CD14-positive monocyte (primary cell): Measurements from ENCODE around the gene UHMK1. TPM values are rescaled to one million over a fixed set of nuclear protein-coding genes. Genes with fewer than 3 reads are reported as not detected.

Experiments used
- DNase-seq, 3 donors: peaks; one replicate each; pipeline ENCODE4 v3.0.0-alpha.2; 2011 to 2022
- H2AFZ ChIP-seq: 2 replicates; pipeline ENCODE4 v1.6.0; 2012; ENCODE audit warnings: mild to moderate bottlenecking, low read depth, low read length, inconsistent platforms; ENCODE audit not compliant: insufficient read depth, poor library complexity, severe bottlenecking
- H3K27ac ChIP-seq, 2 donors: 1 replicate in 1 of 2; 2 replicates in 1 of 2; pipeline ENCODE4 v1.5.1; 2012 to 2013; ENCODE audit warnings: low read length in 2 of 2, control low read depth in 1 of 2, inconsistent platforms in 1 of 2, low read depth in 1 of 2, mild to moderate bottlenecking in 1 of 2
- H3K27me3 ChIP-seq, 2 donors: one replicate each; pipeline versions ENCODE4 v1.6.0 to v1.6.1; 2011 to 2013; ENCODE audit warnings: low read length in 2 of 2; ENCODE audit not compliant: control insufficient read depth in 2 of 2, insufficient read depth in 2 of 2
- H3K36me3 ChIP-seq, 2 donors: replicated peaks in 1 of 2; 1 replicate in 1 of 2; 2 replicates in 1 of 2; pipeline versions ENCODE4 v1.5.1 to v1.6.1; 2012 to 2013; ENCODE audit warnings: low read length in 2 of 2, control low read depth in 1 of 2, inconsistent platforms in 1 of 2, mild to moderate bottlenecking in 1 of 2; ENCODE audit not compliant: insufficient read depth in 2 of 2, control insufficient read depth in 1 of 2
- H3K4me1 ChIP-seq, 2 donors: 1 replicate in 1 of 2; 2 replicates in 1 of 2; pipeline versions ENCODE4 v1.5.1 to v1.6.1; 2012 to 2013; ENCODE audit warnings: low read length in 2 of 2, control low read depth in 1 of 2, inconsistent platforms in 1 of 2, mild to moderate bottlenecking in 1 of 2, moderate library complexity in 1 of 2; ENCODE audit not compliant: insufficient read depth in 2 of 2, control insufficient read depth in 1 of 2
- H3K4me2 ChIP-seq: replicated peaks from 2 replicates; pipeline ENCODE3; 2012; ENCODE audit warnings: low read length, moderate library complexity, mild to moderate bottlenecking; ENCODE audit not compliant: poor library complexity, severe bottlenecking; ENCODE audit errors: extremely low read depth
- H3K4me3 ChIP-seq, 3 experiments: fragments of 200-600 bp in 1 of 3; sonication (generic) in 1 of 3; replicated peaks in 1 of 3; 1 replicate in 2 of 3; 2 replicates in 1 of 3; pipeline ENCODE4 v1.5.1; 2011 to 2013; ENCODE audit warnings: low read length in 3 of 3, mild to moderate bottlenecking in 3 of 3, control low read depth in 2 of 3, low read depth in 2 of 3, inconsistent platforms in 1 of 3, moderate library complexity in 1 of 3
- H3K79me2 ChIP-seq: 2 replicates; pipeline ENCODE4 v1.6.0; 2012; ENCODE audit warnings: mild to moderate bottlenecking, control low read depth, inconsistent platforms, low read length, moderate library complexity; ENCODE audit not compliant: insufficient read depth
- H3K9ac ChIP-seq: 2 replicates; pipeline ENCODE4 v1.6.0; 2017; ENCODE audit warnings: low read length, mild to moderate bottlenecking; ENCODE audit not compliant: insufficient read depth, poor library complexity, severe bottlenecking
- H3K9me3 ChIP-seq, 2 donors: replicated peaks in 1 of 2; 1 replicate in 1 of 2; 2 replicates in 1 of 2; pipeline versions ENCODE4 v1.5.1 to v1.6.1; 2012 to 2013; ENCODE audit warnings: low read length in 2 of 2, control low read depth in 1 of 2; ENCODE audit not compliant: control insufficient read depth in 1 of 2, insufficient read depth in 1 of 2
- H4K20me1 ChIP-seq: 2 replicates; pipeline ENCODE4 v1.6.0; 2012; ENCODE audit warnings: mild to moderate bottlenecking, low read length, control low read depth, moderate library complexity; ENCODE audit not compliant: insufficient read depth
- H3K27ac Mint-ChIP-seq, 7 donors: one replicate each; pipeline ENCODE4 v1.8.0; 2020; ENCODE audit warnings: mild to moderate bottlenecking in 7 of 7, mixed read lengths in 7 of 7, moderate library complexity in 6 of 7, inconsistent platforms in 2 of 7
- H3K27me3 Mint-ChIP-seq, 3 donors: one replicate each; pipeline ENCODE4 v1.8.0; 2021 to 2022; ENCODE audit warnings: low read depth in 3 of 3, mild to moderate bottlenecking in 3 of 3, mixed read lengths in 3 of 3, moderate library complexity in 3 of 3, inconsistent platforms in 1 of 3
- H3K36me3 Mint-ChIP-seq, 2 donors: one replicate each; pipeline ENCODE4 v1.8.0; 2020; ENCODE audit warnings: mixed read lengths in 2 of 2, inconsistent platforms in 1 of 2, mild to moderate bottlenecking in 1 of 2
- H3K4me1 Mint-ChIP-seq: one replicate; pipeline ENCODE4 v1.8.0; 2020; ENCODE audit warnings: mild to moderate bottlenecking, mixed read lengths
- H3K4me3 Mint-ChIP-seq, 2 donors: one replicate each; pipeline ENCODE4 v1.8.0; 2020; ENCODE audit warnings: mild to moderate bottlenecking in 2 of 2, mixed read lengths in 2 of 2, moderate library complexity in 1 of 2
- H3K9me3 Mint-ChIP-seq, 7 donors: one replicate each; pipeline ENCODE4 v1.8.0; 2020 to 2022; ENCODE audit warnings: mixed read lengths in 7 of 7, mild to moderate bottlenecking in 6 of 7, moderate library complexity in 6 of 7, inconsistent platforms in 2 of 7
- CTCF ChIP-seq: fragments of 200-600 bp; IDR thresholded peaks from one replicate; pipeline ENCODE4 v1.8.0; 2022; ENCODE audit warnings: antibody characterized with exemption, mild to moderate bottlenecking
- WGBS: methylation state at CpG from one replicate; pipeline ENCODE4 v1.1.5; 2013; ENCODE audit warnings: missing lambda C conversion rate; ENCODE audit not compliant: insufficient coverage; 5-methylcytosine and 5-hydroxymethylcytosine counted together
- intact Hi-C, 2 donors: fragments of 100-400 bp; cut with micrococcal nuclease; formaldehyde crosslinking; loops; one replicate each; pipeline versions ENCODE4 v1.15.0 to v1.15.1; 2023
- polyA plus RNA-seq, 3 donors: library from polyadenylated mRNA; depleted of rRNA in 1 of 3; unstranded in 2 of 3; stranded (reverse) in 1 of 3; fragments of 300-500 nt in 2 of 3; fragments of >200 nt in 1 of 3; fragmentation: Illumina TruSeq in 2 of 3; gene quantifications; 1 replicate in 2 of 3; 2 replicates in 1 of 3; pipeline ENCODE4 v1.2.3, GENCODE V29; 2012 to 2021

The UHMK1 gene
- polyA plus RNA-seq, 3 donors, result 14.9 to 38.2 (median 27.7) TPM

GRCh38 chr1:162548170-162548569 lies 50.6 kb downstream of the UHMK1 start:
- Histone ChIP-seq H2AFZ (no peak overlapping the region), H3K4me3 (no peak overlapping the region), H3K9ac (no peak overlapping the region), H3K4me2 (no peak overlapping the region), H3K9me3 (peaks cover 5 to 6% of the 10 kb centered on the region in 2 donors), H3K79me2 (no peaks in the 10 kb centered on the region), H3K36me3 (no peaks in the 10 kb centered on the region), H3K27me3 (no peaks in the 10 kb centered on the region), H4K20me1 (no peaks in the 10 kb centered on the region), H3K4me1 (no peaks in the 10 kb centered on the region), H3K27ac (no peak overlapping the region)
- intact Hi-C loops, result no loop called here
- H3K27ac Mint-ChIP-seq, result no peak overlapping the region
- 100% methylated on average over 1 of the region's 4 CpGs for WGBS
- DNase-seq, result no peak
- peaks cover 3% of the 10 kb centered on the region for H3K4me1 Mint-ChIP-seq
- H3K27me3 Mint-ChIP-seq, result peaks cover 0 to 2% (median 0%) of the 10 kb centered on the region in 3 donors
- H3K4me3 Mint-ChIP-seq, result no peak overlapping the region
- no peaks in the 10 kb centered on the region for H3K36me3 Mint-ChIP-seq
- TF ChIP-seq CTCF, result no peak
- H3K9me3 Mint-ChIP-seq, result peaks cover 5 to 14% (median 9%) of the 10 kb centered on the region in 7 donors

GRCh38 chr1:162549001-162549400 lies 51.4 kb downstream of the UHMK1 start:
- H3K27me3 Mint-ChIP-seq, result peaks cover 0 to 2% (median 0%) of the 10 kb centered on the region in 3 donors
- no peaks in the 10 kb centered on the region for H3K79me2 ChIP-seq
- H3K4me1 ChIP-seq, result no peaks in the 10 kb centered on the region
- no peak overlapping the region for H3K4me3 ChIP-seq
- no peak overlapping the region for H2AFZ ChIP-seq
- no peaks in the 10 kb centered on the region for H3K27me3 ChIP-seq
- H3K4me1 Mint-ChIP-seq, result peaks cover 3% of the 10 kb centered on the region
- no peak overlapping the region for H3K4me3 Mint-ChIP-seq
- H3K36me3 ChIP-seq, result no peaks in the 10 kb centered on the region
- DNase-seq, result no peak
- no peak for TF ChIP-seq CTCF
- H4K20me1 ChIP-seq, result no peaks in the 10 kb centered on the region
- H3K9me3 Mint-ChIP-seq, result peaks cover 0 to 6% (median 3%) of the 10 kb centered on the region in 7 donors
- no peak overlapping the region for H3K4me2 ChIP-seq
- no peak overlapping the region for H3K9ac ChIP-seq
- no CpG with 5 or more reads among the region's 2 CpGs for WGBS
- intact Hi-C loops, result no loop called here
- H3K27ac ChIP-seq, result no peak overlapping the region
- H3K27ac Mint-ChIP-seq, result no peak overlapping the region
- no peaks in the 10 kb centered on the region for H3K9me3 ChIP-seq
- H3K36me3 Mint-ChIP-seq, result no peaks in the 10 kb centered on the region
